Colonic mucosa (tissue), 4 donors: ENCODE measurements around the gene WFIKKN2. TPM values are rescaled to one million over a fixed set of nuclear protein-coding genes. Genes with fewer than 3 reads are reported as not detected.

Experiments
- DNase-seq: peaks from one replicate; pipeline ENCODE4 v3.0.0-alpha.2; 2020
- H3K27ac ChIP-seq: fragments of 200-600 bp; one replicate; pipeline ENCODE4 v1.8.0; 2021
- H3K27me3 ChIP-seq: fragments of 200-600 bp; one replicate; pipeline ENCODE4 v1.8.0; 2021
- H3K36me3 ChIP-seq: fragments of 200-600 bp; one replicate; pipeline ENCODE4 v1.8.0; 2021
- H3K4me1 ChIP-seq: fragments of 200-600 bp; one replicate; pipeline ENCODE4 v1.8.0; 2021; ENCODE audit warnings: mild to moderate bottlenecking
- H3K4me3 ChIP-seq: fragments of 200-600 bp; one replicate; pipeline ENCODE4 v1.8.0; 2021
- H3K9ac ChIP-seq, 2 donors: one replicate each; pipeline ENCODE4 v1.7.0; 2013; ENCODE audit warnings: control low read depth in 2 of 2, low read depth in 2 of 2, low read length in 2 of 2
- H3K9me3 ChIP-seq: fragments of 200-600 bp; one replicate; pipeline ENCODE4 v1.8.0; 2021
- intact Hi-C: fragments of 100-400 bp; cut with DNase I; formaldehyde crosslinking; loops from one replicate; pipeline ENCODE4 v1.14.1; 2022
- total RNA-seq, 2 donors: library from RNA; stranded (reverse); fragmentation: NEBNext Ultra II Directional in 1 of 2; extraction: Animal tissue kit (Norgen Biotek cat#: 25700) in 1 of 2; gene quantifications; one replicate each; pipeline ENCODE4 v1.2.1, GENCODE V29; 2021
- TF ChIP-seq, protein P1 (sequence below): fragments of 200-600 bp; IDR thresholded peaks from one replicate; pipeline ENCODE4 v1.8.0; 2022; ENCODE audit warnings: antibody characterized with exemption, mild to moderate bottlenecking
- donor health status: healthy.
- donor health status: DM: no; HTN: no; CAD: no.
- donor health status: DM: no; HTN: no; CAD: no.

Gene WFIKKN2
- total RNA-seq, 2 donors from 2014 or later: 0.10 to 0.13 TPM

DNA sequence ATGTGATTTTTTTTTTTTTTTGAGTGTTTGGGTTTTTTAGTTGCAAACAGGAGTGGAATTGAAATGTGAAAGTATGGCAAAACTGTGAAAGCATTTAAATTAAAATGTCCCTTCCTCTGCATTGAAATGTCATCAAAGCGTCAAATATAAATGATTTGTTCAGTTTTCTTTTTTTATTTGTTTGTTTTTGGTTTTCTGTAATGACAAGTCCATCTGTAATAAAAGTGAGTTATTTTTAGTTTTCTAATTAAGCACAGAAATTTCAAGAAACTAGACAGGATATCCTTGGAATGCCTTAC is 32.7 kb downstream of the WFIKKN2 start:
- intact Hi-C loops: no loop called here
- Histone ChIP-seq H3K9ac (peak overlapping the region; percentile 82 to 99), H3K9me3 (no peaks in the 10 kb centered on the region), H3K36me3 (no peaks in the 10 kb centered on the region), H3K4me3 (peak overlapping the region; percentile 78), H3K27me3 (no peaks in the 10 kb centered on the region), H3K4me1 (no peaks in the 10 kb centered on the region), H3K27ac (peak overlapping the region; percentile 100)
- TF ChIP-seq, protein P1, sequence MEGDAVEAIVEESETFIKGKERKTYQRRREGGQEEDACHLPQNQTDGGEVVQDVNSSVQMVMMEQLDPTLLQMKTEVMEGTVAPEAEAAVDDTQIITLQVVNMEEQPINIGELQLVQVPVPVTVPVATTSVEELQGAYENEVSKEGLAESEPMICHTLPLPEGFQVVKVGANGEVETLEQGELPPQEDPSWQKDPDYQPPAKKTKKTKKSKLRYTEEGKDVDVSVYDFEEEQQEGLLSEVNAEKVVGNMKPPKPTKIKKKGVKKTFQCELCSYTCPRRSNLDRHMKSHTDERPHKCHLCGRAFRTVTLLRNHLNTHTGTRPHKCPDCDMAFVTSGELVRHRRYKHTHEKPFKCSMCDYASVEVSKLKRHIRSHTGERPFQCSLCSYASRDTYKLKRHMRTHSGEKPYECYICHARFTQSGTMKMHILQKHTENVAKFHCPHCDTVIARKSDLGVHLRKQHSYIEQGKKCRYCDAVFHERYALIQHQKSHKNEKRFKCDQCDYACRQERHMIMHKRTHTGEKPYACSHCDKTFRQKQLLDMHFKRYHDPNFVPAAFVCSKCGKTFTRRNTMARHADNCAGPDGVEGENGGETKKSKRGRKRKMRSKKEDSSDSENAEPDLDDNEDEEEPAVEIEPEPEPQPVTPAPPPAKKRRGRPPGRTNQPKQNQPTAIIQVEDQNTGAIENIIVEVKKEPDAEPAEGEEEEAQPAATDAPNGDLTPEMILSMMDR: no peak
- no peak for DNase-seq

- TF ChIP-seq, protein P1: no peak
- intact Hi-C loops: no loop called here
- no peak for DNase-seq
- peak overlapping the region in 1 of 2 donors; percentile 99 for H3K9ac ChIP-seq
- H3K27ac ChIP-seq: peak overlapping the region; percentile 100
- peak overlapping the region; percentile 78 for H3K4me3 ChIP-seq
- no peaks in the 10 kb centered on the region for H3K4me1 ChIP-seq
- H3K36me3 ChIP-seq: no peaks in the 10 kb centered on the region
- no peaks in the 10 kb centered on the region for H3K27me3 ChIP-seq
- no peaks in the 10 kb centered on the region for H3K9me3 ChIP-seq
Observed at GRCh38 chr17:50868602-50869001, 33.2 kb downstream of the WFIKKN2 start.

- intact Hi-C loops: no loop called here
Observed at GRCh38 chr17:50871364-50871763, 36.0 kb downstream of the WFIKKN2 start.

GRCh38 chr17:50871898-50872297 is 36.5 kb downstream of the WFIKKN2 start:
- TF ChIP-seq, protein P1: no peak
- H3K36me3 ChIP-seq: no peaks in the 10 kb centered on the region
- intact Hi-C loops: no loop called here
- no peak overlapping the region for H3K9ac ChIP-seq
- no peaks in the 10 kb centered on the region for H3K27me3 ChIP-seq
- no peaks in the 10 kb centered on the region for H3K4me1 ChIP-seq
- H3K27ac ChIP-seq: no peak overlapping the region
- H3K9me3 ChIP-seq: no peaks in the 10 kb centered on the region
- H3K4me3 ChIP-seq: no peak overlapping the region
- no peak for DNase-seq

More at GRCh38 chr17:50871364-50871763, 36.0 kb downstream of the WFIKKN2 start:
- H3K9me3 ChIP-seq: no peaks in the 10 kb centered on the region
- no peak for DNase-seq
- TF ChIP-seq, protein P1: no peak
- no peaks in the 10 kb centered on the region for H3K27me3 ChIP-seq
- no peaks in the 10 kb centered on the region for H3K36me3 ChIP-seq
- no peak overlapping the region for H3K4me3 ChIP-seq
- H3K9ac ChIP-seq: no peak overlapping the region
- H3K4me1 ChIP-seq: no peaks in the 10 kb centered on the region
- H3K27ac ChIP-seq: no peak overlapping the region

DNA sequence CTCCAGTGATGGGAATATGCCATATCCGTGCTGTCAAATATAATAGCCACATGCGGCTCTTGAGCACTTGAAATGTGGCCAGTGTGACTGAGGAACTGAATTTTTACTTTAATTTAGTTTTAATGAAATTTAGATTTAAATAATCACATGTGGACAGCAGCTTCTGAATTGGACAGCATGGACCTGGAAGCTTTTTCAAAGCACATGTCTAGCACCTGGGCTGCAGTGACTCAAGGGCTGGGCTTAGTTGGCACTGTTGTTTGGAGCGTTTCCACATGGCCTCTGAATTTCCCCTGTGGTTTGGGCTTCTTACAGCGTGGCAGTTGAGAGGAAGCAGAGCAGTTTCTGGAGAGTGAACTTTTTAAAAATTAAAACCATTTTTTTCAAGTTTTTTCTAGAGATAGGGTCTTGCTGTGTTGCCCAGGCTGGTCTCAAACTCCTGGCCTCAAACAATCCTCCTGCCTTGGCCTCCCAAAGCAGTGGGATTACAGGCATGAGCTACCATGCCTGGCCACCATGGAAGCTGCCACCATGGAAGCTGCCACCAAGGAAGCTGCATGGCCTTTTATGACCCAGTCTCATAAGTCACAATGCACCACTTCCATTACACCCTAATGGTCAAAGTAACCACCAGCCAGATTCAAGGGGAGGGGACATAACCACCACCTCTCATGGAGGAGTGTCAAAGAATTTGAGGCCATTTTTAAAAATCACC is 37.5 kb downstream of the WFIKKN2 start:
- TF ChIP-seq, protein P1: no peak
- DNase-seq: no peak
- H3K27ac ChIP-seq: no peak overlapping the region
- intact Hi-C loops: no loop called here
- H3K9me3 ChIP-seq: no peaks in the 10 kb centered on the region
- no peaks in the 10 kb centered on the region for H3K36me3 ChIP-seq
- no peak overlapping the region for H3K9ac ChIP-seq
- H3K4me1 ChIP-seq: no peaks in the 10 kb centered on the region
- H3K27me3 ChIP-seq: no peaks in the 10 kb centered on the region
- no peak overlapping the region for H3K4me3 ChIP-seq
